ENCODE results near the gene DCAF5. TPM values are rescaled to one million over a fixed set of nuclear protein-coding genes. Genes with fewer than 3 reads are reported as not detected.
"Not testable (repeated sequence)": the region's sequence is repeated elsewhere in the genome, so short reads cannot be mapped to it uniquely, and the experiment has no call there.

Gene DCAF5
- total and polyA plus RNA-seq, 3 experiments from 2014 or later: 31.2 to 91.7 (median 32.9) TPM

GRCh38 chr14:69086537-69086936, 66.4 kb downstream of the DCAF5 start:
- ChIA-PET CTCF (no interaction called here), POLR2A (no interaction called here)
- Mint-ChIP-seq H3K27ac (peak overlapping the region in 1 of 8 donors; percentile 38), H3K9me3 (no peaks in the 10 kb centered on the region), H3K36me3 (peaks cover 9 to 92% (median 35%) of the 10 kb centered on the region in 3 donors), H3K4me1 (peaks cover 12 to 13% (median 12%) of the 10 kb centered on the region in 3 donors), H3K4me3 (peak overlapping the region in 1 of 7 donors; percentile 67), H3K27me3 (no peaks in the 10 kb centered on the region)
- Histone ChIP-seq H3K4me3 (ENCODE audit: low read length) (no peak overlapping the region), H3K4me1 (ENCODE audit: insufficient read depth, low read length) (no peaks in the 10 kb centered on the region), H3K27me3 (ENCODE audit: insufficient read depth, low read length, poor library complexity, severe bottlenecking) (no peaks in the 10 kb centered on the region), H3K36me3 (ENCODE audit: insufficient read depth, low read length) (peaks cover 38% of the 10 kb centered on the region), H3K9me3 (ENCODE audit: low read length) (no peaks in the 10 kb centered on the region), H3K27ac (ENCODE audit: low read depth, low read length) (no peak overlapping the region)
- DNase-seq: no peak

DNA sequence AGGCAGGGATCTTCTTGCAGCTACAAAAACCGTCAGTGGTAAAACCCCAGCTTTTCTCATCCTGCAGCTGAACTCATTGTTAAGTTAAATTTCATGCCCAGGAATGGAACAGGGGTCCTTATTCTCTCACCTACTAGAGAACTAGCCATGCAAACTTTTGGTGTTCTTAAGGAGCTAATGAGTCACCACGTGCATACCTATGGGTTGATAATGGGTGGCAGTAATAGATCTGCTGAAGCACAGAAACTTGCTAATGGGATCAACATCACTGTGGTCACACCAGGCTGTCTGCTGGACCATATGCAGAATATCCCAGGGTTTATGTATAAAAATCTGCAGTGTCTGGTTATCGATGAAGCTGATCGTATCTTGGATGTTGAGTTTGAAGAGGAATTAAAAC, 68.9 kb downstream of the DCAF5 start:
- ChIA-PET CTCF (no interaction called here), POLR2A (no interaction called here)

DNA sequence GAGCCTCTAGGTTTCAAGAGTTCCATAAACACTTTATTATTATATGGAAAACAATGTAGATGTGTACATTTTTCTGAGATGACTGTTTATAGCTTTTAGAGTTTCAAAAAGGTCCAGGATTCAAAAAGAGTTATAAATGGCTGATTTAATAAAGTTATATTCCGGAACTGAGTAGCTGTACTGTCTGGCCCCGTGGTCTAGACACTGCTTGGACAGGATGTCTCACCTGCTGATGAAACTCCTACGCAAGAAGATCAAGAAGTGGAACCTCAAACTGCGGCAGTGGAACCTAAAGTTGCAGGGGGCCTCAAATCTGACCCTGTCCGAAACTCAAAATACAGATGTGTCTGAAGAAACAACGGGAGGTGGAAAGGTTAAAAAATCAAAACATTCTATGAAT, 69.7 kb downstream of the DCAF5 start:
- Mint-ChIP-seq H3K4me1 (peaks cover 21 to 35% (median 32%) of the 10 kb centered on the region in 3 donors), H3K9me3 (no peaks in the 10 kb centered on the region), H3K4me3 (no peak overlapping the region), H3K27ac (peak overlapping the region in 3 of 8 donors; percentile 10 to 79 (median 77)), H3K27me3 (no peaks in the 10 kb centered on the region), H3K36me3 (peaks cover 9 to 88% (median 42%) of the 10 kb centered on the region in 3 donors)
- H3K9me3 ChIP-seq (ENCODE audit: low read length): no peaks in the 10 kb centered on the region
- H3K4me1 ChIP-seq (ENCODE audit: insufficient read depth, low read length): no peaks in the 10 kb centered on the region
- ChIA-PET POLR2A (interaction anchor here (0.6 kb wide), 1 partner anchor 314 kb away, joined by 5 read pairs; no protein-coding TSS in a partner anchor), CTCF (no interaction called here)
- H3K4me3 ChIP-seq (ENCODE audit: low read length): no peak overlapping the region
- H3K36me3 ChIP-seq (ENCODE audit: insufficient read depth, low read length): peaks cover 16% of the 10 kb centered on the region
- no peak overlapping the region for H3K27ac ChIP-seq (ENCODE audit: low read depth, low read length)
- H3K27me3 ChIP-seq (ENCODE audit: insufficient read depth, low read length, poor library complexity, severe bottlenecking): no peaks in the 10 kb centered on the region
- no peak for DNase-seq

More for the DNA sequence above, 68.9 kb downstream of the DCAF5 start:
- H3K4me1 ChIP-seq (ENCODE audit: insufficient read depth, low read length): no peaks in the 10 kb centered on the region
- H3K27ac ChIP-seq (ENCODE audit: low read depth, low read length): no peak overlapping the region
- H3K4me1 Mint-ChIP-seq: peaks cover 18 to 28% (median 25%) of the 10 kb centered on the region in 3 donors
- H3K36me3 ChIP-seq (ENCODE audit: insufficient read depth, low read length): peaks cover 22% of the 10 kb centered on the region
- no peak overlapping the region for H3K4me3 Mint-ChIP-seq
- H3K36me3 Mint-ChIP-seq: peaks cover 9 to 90% (median 40%) of the 10 kb centered on the region in 3 donors
- no peaks in the 10 kb centered on the region for H3K27me3 Mint-ChIP-seq
- DNase-seq: no peak
- no peak overlapping the region for H3K27ac Mint-ChIP-seq
- H3K27me3 ChIP-seq (ENCODE audit: insufficient read depth, low read length, poor library complexity, severe bottlenecking): no peaks in the 10 kb centered on the region
- H3K4me3 ChIP-seq (ENCODE audit: low read length): no peak overlapping the region
- H3K9me3 ChIP-seq (ENCODE audit: low read length): no peaks in the 10 kb centered on the region
- no peaks in the 10 kb centered on the region for H3K9me3 Mint-ChIP-seq

GRCh38 chr14:69081271-69081670, 71.6 kb downstream of the DCAF5 start:
- Histone ChIP-seq H3K9me3 (ENCODE audit: low read length) (no peaks in the 10 kb centered on the region), H3K27ac (ENCODE audit: low read depth, low read length) (no peak overlapping the region), H3K36me3 (ENCODE audit: insufficient read depth, low read length) (peaks cover 11% of the 10 kb centered on the region), H3K27me3 (ENCODE audit: insufficient read depth, low read length, poor library complexity, severe bottlenecking) (no peaks in the 10 kb centered on the region), H3K4me1 (ENCODE audit: insufficient read depth, low read length) (no peaks in the 10 kb centered on the region), H3K4me3 (ENCODE audit: low read length) (no peak overlapping the region)
- no peaks in the 10 kb centered on the region for H3K27me3 Mint-ChIP-seq
- H3K4me3 Mint-ChIP-seq: no peak overlapping the region
- ChIA-PET CTCF (no interaction called here), POLR2A (no interaction called here)
- peaks cover 27 to 44% (median 41%) of the 10 kb centered on the region in 3 donors for H3K4me1 Mint-ChIP-seq
- H3K27ac Mint-ChIP-seq: peak overlapping the region in 5 of 8 donors; percentile 4 to 79 (median 40)
- DNase-seq: no peak
- no peaks in the 10 kb centered on the region for H3K9me3 Mint-ChIP-seq
- peaks cover 3 to 86% (median 38%) of the 10 kb centered on the region in 3 donors for H3K36me3 Mint-ChIP-seq

DNA sequence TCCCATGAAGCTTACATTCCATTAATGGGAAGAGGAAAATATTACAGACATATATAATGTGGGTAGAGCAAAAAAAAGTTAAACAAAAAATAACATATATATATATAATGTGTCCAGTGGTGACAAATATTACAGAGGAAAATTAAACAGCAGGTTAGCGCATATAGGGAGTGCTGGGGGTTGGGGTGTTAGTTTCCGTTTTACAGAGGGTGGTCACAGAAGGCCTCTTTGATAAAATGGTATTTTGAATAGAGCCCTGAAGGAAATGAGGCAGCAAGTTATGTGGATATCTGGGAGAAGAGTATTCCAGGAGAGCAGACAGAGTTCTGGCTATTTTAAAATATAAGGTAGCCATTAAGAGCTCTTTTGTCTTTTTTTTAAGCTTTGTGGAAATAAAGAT, 73.2 kb downstream of the DCAF5 start:
- peaks cover 3 to 84% (median 34%) of the 10 kb centered on the region in 3 donors for H3K36me3 Mint-ChIP-seq
- CTCF ChIA-PET: no interaction called here
- Histone ChIP-seq H3K27me3 (ENCODE audit: insufficient read depth, low read length, poor library complexity, severe bottlenecking) (no peaks in the 10 kb centered on the region), H3K4me3 (ENCODE audit: low read length) (no peak overlapping the region), H3K4me1 (ENCODE audit: insufficient read depth, low read length) (no peaks in the 10 kb centered on the region), H3K27ac (ENCODE audit: low read depth, low read length) (no peak overlapping the region), H3K9me3 (ENCODE audit: low read length) (no peaks in the 10 kb centered on the region), H3K36me3 (ENCODE audit: insufficient read depth, low read length) (peaks cover 13% of the 10 kb centered on the region)
- H3K4me1 Mint-ChIP-seq: peaks cover 27 to 46% (median 41%) of the 10 kb centered on the region in 3 donors
- H3K4me3 Mint-ChIP-seq: no peak overlapping the region
- no peaks in the 10 kb centered on the region for H3K9me3 Mint-ChIP-seq
- no peak for DNase-seq
- POLR2A ChIA-PET: no interaction called here
- no peaks in the 10 kb centered on the region for H3K27me3 Mint-ChIP-seq
- peak overlapping the region in 3 of 8 donors; percentile 54 to 85 (median 81) for H3K27ac Mint-ChIP-seq

DNA sequence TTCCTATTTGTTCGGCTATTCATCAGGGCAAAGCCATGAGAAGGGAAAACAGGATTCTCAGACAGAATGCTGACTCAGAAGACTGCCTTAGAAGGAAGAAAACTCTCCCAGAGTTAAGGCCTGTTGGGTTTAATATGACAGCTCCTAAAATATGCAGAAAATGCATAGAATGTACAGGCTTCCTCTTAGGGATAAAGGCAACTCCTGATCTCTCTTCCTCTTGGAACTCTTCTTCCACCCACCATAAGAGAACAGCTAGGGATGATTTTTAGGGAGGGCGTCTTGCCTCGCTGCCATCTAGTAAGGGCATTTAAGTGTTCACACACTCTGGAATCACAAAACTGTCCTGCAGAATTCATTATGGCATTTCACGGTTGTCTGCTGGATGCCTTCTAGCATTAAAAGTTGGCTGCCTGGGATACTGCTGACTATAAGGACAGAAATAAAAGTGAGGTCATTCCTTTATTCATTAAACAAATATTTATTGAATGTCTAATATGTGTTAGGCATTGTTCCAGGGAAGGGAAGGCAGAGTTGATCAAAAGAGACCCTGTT, 73.7 kb downstream of the DCAF5 start:
- CTCF ChIA-PET: no interaction called here
- peaks cover 17% of the 10 kb centered on the region for H3K36me3 ChIP-seq (ENCODE audit: insufficient read depth, low read length)

DNA sequence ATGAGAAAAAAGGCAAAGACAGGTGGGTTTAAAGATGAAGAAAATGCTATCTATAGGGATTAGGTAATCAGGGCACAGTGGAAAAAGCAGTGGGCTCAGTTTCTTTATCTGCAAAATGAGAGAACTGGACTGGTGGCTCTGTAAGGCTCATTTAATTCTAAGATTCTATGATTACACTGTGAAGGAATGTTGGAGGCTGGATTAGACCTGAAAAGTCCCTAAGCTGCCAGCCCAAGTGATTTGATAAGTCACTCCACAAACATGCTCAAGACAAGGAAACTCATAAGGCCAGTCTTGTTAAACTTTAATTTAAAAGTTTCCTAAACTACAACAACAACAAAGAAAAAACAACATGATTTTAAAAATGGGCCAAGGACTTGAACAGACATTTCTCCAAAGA, 75.1 kb downstream of the DCAF5 start:
- H3K4me3 ChIP-seq (ENCODE audit: low read length): no peak overlapping the region
- H3K9me3 ChIP-seq (ENCODE audit: low read length): no peaks in the 10 kb centered on the region
- Mint-ChIP-seq H3K36me3 (peaks cover 6 to 84% (median 33%) of the 10 kb centered on the region in 3 donors), H3K27ac (peak overlapping the region in 4 of 8 donors; percentile 18 to 38 (median 30)), H3K4me3 (no peak overlapping the region), H3K4me1 (peaks cover 25 to 41% (median 38%) of the 10 kb centered on the region in 3 donors), H3K27me3 (no peaks in the 10 kb centered on the region), H3K9me3 (no peaks in the 10 kb centered on the region)
- peaks cover 29% of the 10 kb centered on the region for H3K36me3 ChIP-seq (ENCODE audit: insufficient read depth, low read length)
- ChIA-PET CTCF (no interaction called here), POLR2A (no interaction called here)
- no peak for DNase-seq
- no peak overlapping the region for H3K27ac ChIP-seq (ENCODE audit: low read depth, low read length)
- no peaks in the 10 kb centered on the region for H3K27me3 ChIP-seq (ENCODE audit: insufficient read depth, low read length, poor library complexity, severe bottlenecking)
- H3K4me1 ChIP-seq (ENCODE audit: insufficient read depth, low read length): no peaks in the 10 kb centered on the region

More for the DNA sequence above, 73.7 kb downstream of the DCAF5 start:
- DNase-seq: no peak
- Mint-ChIP-seq H3K9me3 (no peaks in the 10 kb centered on the region), H3K36me3 (peaks cover 7 to 83% (median 34%) of the 10 kb centered on the region in 3 donors), H3K27me3 (no peaks in the 10 kb centered on the region), H3K4me3 (no peak overlapping the region), H3K27ac (peak overlapping the region in 1 of 8 donors; percentile 85), H3K4me1 (peaks cover 27 to 46% (median 43%) of the 10 kb centered on the region in 3 donors)
- no peaks in the 10 kb centered on the region for H3K27me3 ChIP-seq (ENCODE audit: insufficient read depth, low read length, poor library complexity, severe bottlenecking)
- POLR2A ChIA-PET: no interaction called here
- no peaks in the 10 kb centered on the region for H3K9me3 ChIP-seq (ENCODE audit: low read length)
- no peak overlapping the region for H3K4me3 ChIP-seq (ENCODE audit: low read length)
- no peak overlapping the region for H3K27ac ChIP-seq (ENCODE audit: low read depth, low read length)
- no peaks in the 10 kb centered on the region for H3K4me1 ChIP-seq (ENCODE audit: insufficient read depth, low read length)

- H3K4me3 ChIP-seq (ENCODE audit: low read length); H3K4me3 Mint-ChIP-seq; H3K9me3 ChIP-seq (ENCODE audit: low read length); H3K27me3 Mint-ChIP-seq; H3K9me3 Mint-ChIP-seq; POLR2A ChIA-PET; H3K4me1 ChIP-seq (ENCODE audit: insufficient read depth, low read length); H3K27ac ChIP-seq (ENCODE audit: low read depth, low read length); CTCF ChIA-PET; DNase-seq; H3K27me3 ChIP-seq (ENCODE audit: insufficient read depth, low read length, poor library complexity, severe bottlenecking): not testable (repeated sequence)
- H3K36me3 ChIP-seq (ENCODE audit: insufficient read depth, low read length): peaks cover 33% of the 10 kb centered on the region
- Mint-ChIP-seq H3K36me3 (peaks cover 6 to 86% (median 37%) of the 10 kb centered on the region in 3 donors), H3K27ac (peak overlapping the region in 1 of 8 donors; percentile 74), H3K4me1 (peaks cover 25 to 41% (median 38%) of the 10 kb centered on the region in 3 donors)
Observed at GRCh38 chr14:69077185-69077584, 75.7 kb downstream of the DCAF5 start.
